Skeletal muscle cell (primary cell): ENCODE measurements around the gene C9orf43.
"Not testable (repeated sequence)": the region's sequence is repeated elsewhere in the genome, so short reads cannot be mapped to it uniquely, and the experiment has no call there.

Experiments
- DNase-seq: peaks from one replicate; pipeline ENCODE4 v3.0.0-alpha.2; 2010; ENCODE audit warnings: low read depth
- H3K4me3 ChIP-seq: 2 replicates; pipeline ENCODE4 v1.5.1; 2011; ENCODE audit warnings: low read depth, mild to moderate bottlenecking, control low read depth, low read length, moderate library complexity

C9orf43 gene

GRCh38 chr9:113379829-113380210, 30.7 kb upstream of the C9orf43 start:
- not testable (repeated sequence) for DNase-seq, H3K4me3 ChIP-seq

DNA sequence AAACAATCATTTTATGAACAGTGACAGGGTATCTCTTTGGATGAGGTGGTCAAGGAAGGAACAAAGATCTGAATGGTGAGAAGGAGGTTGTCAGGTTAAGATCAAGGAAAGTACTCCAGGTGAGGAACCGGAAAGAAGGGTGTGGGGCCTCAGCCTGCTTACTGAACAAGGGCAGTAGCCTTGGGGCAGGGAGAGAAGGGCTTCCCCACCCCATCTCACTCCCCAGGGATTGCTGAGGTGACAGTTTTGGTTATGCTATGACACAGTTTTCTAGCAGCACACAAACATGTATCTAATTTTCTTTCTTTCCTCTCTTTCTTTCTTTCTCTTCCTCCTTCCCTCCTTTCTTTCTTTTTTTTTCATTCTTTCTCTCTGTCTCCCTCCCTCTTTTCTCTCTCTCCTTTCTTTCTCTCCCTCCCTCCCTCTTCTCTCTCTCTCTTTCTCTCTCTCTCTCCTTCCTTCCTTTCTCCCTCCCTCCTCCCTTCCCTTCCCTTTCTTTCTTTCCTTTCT, 29.6 kb upstream of the C9orf43 start:
- no peak overlapping the region for H3K4me3 ChIP-seq
- DNase-seq = no peak

- H3K4me3 ChIP-seq, DNase-seq: not testable (repeated sequence)
Measured at GRCh38 chr9:113381441-113381840, 29.1 kb upstream of the C9orf43 start.

DNA sequence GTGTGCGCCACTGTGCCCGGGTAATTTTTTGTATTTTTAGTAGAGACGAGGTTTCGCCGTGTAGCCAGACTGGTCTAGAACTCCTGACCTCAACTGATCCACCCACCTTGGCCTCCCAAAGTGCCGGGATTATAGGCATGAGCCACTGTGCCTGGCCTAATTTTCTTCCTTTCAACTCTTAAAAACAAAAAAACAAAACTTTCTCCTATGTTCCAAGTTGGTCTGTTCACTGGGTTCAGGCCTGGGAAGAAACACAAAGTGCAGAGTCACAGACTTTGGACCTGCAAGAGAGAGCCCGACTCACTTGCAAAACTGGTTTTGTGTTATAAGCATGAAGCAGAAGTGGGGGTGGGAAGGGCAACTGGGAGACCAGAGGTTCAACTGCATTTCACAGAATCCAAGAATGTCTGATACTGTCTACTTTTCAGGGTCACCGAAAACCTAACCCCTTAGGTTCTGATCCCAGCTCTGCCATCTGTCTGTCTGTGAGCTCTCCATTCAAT, 28.6 kb upstream of the C9orf43 start:
- no peak overlapping the region for H3K4me3 ChIP-seq
- no peak for DNase-seq

GRCh38 chr9:113386571-113387393, 23.8 kb upstream of the C9orf43 start:
- H3K4me3 ChIP-seq = no peak overlapping the region
- DNase-seq = no peak

DNA sequence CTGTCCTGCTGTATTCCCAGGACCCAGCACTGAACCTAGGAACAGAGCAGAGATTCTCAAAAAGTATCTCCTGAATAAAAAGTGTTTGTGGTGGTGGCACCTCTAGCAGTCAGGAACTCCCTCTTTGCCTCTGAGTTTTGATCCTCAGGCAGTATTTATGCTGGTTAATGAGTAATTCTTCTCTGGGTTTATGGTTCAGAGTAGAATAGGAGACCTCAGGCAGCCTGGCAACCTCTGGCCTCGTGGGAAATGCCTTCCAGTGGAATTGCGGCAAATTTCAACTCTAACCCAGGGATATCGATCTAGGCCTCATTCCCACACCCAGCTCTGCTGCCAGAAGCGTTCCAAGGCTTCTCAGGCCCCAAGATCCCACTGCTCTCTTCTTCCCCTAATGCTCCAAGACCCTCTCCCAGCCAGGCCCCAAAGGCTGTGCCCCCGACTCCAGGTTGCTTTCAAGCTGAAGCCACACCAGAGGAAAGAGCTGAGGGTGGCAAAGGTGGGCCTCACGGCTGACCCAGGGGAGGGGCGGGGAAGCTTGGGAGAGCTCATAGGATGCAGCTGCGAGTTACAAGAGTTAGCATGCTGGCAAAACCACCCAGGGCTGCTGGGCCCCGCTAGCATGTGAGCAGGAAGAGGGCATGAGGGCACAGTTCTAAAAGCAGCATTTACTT, 22.9 kb upstream of the C9orf43 start:
- DNase-seq = no peak
- no peak overlapping the region for H3K4me3 ChIP-seq

DNA sequence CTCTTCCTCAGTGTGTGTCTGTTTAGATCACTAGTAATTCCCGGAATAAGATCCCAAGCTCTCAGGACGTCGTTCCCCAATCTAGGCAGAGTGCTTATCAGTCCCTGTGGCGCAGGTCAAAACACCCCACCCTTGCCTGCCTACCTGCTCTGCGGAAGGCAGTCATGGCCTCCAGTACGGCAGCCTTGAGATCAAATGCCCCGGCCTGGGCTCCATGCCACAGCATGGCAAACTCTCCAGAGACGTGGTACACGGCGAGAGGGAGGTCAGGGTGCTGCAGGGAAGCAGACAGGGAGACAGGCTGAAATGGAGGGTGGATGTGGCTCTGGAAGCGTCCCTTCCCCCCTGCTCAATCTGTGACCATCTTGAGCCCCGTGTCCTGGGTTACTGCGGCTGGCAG, 21.7 kb upstream of the C9orf43 start:
- no peak for DNase-seq
- H3K4me3 ChIP-seq = no peak overlapping the region

- H3K4me3 ChIP-seq = no peak overlapping the region
Measured at GRCh38 chr9:113389451-113389850, 21.1 kb upstream of the C9orf43 start.

GRCh38 chr9:113390192-113390960, 20.2 kb upstream of the C9orf43 start:
- no peak for DNase-seq

More at GRCh38 chr9:113389451-113389850, 21.1 kb upstream of the C9orf43 start:
- DNase-seq = no peak

GRCh38 chr9:113391917-113392316, 18.6 kb upstream of the C9orf43 start:
- DNase-seq = no peak
- H3K4me3 ChIP-seq = no peak overlapping the region

More at GRCh38 chr9:113390192-113390960, 20.2 kb upstream of the C9orf43 start:
- H3K4me3 ChIP-seq = no peak overlapping the region

GRCh38 chr9:113393281-113393680, 17.3 kb upstream of the C9orf43 start:
- no peak for DNase-seq
- H3K4me3 ChIP-seq = no peak overlapping the region

- no peak overlapping the region for H3K4me3 ChIP-seq
- DNase-seq = no peak
Measured at GRCh38 chr9:113395000-113395861, 15.3 kb upstream of the C9orf43 start.

DNA sequence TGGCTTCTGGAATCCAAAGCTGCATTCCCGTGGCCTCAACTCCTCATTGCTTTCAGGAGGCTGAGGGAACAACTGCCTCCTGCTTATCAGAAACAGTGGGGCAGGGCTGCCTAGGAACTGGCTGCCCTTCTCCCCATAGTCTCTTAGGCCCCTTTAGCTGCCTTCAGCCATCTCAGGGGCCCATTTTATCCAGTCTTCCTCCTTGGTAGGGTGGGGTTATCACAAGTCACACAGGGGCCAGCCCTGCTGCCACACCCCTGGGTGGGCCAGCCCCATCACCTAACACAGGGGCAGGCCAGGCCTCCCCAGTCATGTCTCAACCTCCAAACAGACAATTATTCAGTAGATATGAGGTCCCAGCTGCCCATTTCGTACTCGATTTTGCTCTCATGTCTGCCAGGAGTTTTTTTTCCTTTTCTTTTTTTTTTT, 13.3 kb upstream of the C9orf43 start:
- H3K4me3 ChIP-seq = no peak overlapping the region
- DNase-seq = no peak

- no peak for DNase-seq
- H3K4me3 ChIP-seq = no peak overlapping the region
Measured at GRCh38 chr9:113398796-113399195, 11.8 kb upstream of the C9orf43 start.

GRCh38 chr9:113399646-113400200, 10.8 kb upstream of the C9orf43 start:
- no peak for DNase-seq
- no peak overlapping the region for H3K4me3 ChIP-seq

DNA sequence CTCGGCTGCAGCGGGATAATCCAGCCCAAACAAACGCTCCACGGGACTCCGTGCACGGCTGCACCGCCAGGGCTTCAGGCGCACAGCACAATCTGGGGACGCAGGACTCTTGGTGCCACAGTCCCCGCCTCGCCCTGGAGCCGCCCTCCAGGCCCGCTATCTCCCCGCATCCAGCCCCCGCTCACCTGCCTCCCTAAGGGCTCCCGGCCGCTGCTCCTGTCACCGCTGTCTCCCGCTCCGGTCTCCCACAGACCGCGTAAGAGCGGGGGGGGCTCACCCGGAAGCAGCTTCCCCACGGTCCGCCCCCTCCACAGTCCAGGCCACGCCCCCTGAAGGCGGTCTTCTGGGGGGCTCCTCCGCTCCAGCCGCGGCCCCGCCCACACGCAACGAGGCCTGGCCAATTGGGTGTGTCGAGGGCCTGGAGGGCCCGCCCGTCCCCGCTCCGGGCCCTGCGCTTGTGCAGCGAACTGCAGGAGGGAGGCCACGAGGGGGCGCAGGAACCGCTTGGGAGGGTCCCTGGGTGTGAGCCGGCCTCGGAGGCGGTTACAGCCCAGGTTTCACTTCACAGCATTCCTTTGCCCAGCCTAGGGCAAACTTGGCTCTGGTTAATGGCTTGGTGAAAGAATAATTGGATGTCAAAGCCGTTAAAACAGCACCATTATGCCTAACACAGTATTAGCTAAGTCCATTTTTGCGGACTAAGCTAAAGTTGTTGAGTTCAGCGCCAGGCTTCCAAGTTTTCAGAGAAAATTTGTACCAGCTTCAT, 9.3 kb upstream of the C9orf43 start, which contains the start of gene ALAD:
Gene ALAD (minus strand): TSS at position 258 of the 766 bp plus-strand sequence. CDS start 7,725 bp downstream, outside the sequence.
- DNase-seq = peak; percentile 93
- peak within 1 kb of the TSS; percentile 91 for H3K4me3 ChIP-seq

DNA sequence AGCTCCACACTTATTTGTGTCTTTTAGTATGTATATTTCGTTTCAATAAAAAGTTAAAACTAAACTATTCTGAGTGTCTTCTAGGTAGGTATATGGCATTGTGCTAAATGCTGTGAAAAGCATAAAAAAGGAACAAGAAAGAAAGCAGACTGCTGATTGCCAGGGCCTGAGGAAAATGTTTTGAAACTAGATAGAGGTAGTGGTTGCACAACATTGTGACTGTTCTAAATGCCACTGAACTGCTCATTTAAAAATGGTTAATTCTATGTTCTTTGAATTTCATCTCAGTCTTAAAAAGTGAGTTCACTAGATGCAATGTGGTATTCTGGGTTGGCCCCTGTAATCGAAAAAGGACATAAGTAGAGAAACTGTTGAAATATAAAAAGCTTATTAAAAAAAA, 6.9 kb upstream of the C9orf43 start:
- H3K4me3 ChIP-seq = no peak overlapping the region
- no peak for DNase-seq

DNA sequence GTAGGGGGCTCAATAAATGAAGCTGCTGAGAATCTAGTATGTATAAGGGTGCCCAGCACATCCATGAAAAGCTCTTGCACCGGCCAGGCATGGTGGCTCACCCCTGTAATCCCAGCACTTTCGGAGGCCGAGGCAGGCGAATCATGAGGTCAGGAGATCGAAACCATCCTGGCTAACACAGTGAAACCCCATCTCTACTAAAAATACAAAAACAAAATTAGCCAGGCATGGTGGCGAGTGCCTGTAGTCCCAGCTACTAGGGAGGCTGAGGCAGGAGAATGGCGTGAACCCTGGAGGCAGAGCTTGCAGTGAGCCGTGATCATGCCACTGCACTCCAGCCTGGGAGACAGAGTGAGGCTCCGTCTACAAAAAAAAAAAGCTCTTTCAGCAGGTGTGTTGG, 4.2 kb upstream of the C9orf43 start:
- DNase-seq, H3K4me3 ChIP-seq: not testable (repeated sequence)
